GM21529 (cell line): Measurements from ENCODE around the gene GGTLC2.
A peak's percentile ranks its signal among the peaks of the same experiment; 100 is the strongest.

ENCODE experiments used
- ATAC-seq: cut with Tn5 transposase; IDR thresholded peaks from one replicate; pipeline ENCODE4 v1.9.1; 2021; ENCODE audit not compliant: unreplicated experiment

Gene GGTLC2

GRCh38 chr22:22667966-22668880, 23.8 kb downstream of the GGTLC2 start:
- ATAC-seq, result no peak

- no peak for ATAC-seq
Measured at GRCh38 chr22:22669093-22669492, 24.7 kb downstream of the GGTLC2 start.

- no peak for ATAC-seq
Measured at GRCh38 chr22:22670076-22670795, 25.8 kb downstream of the GGTLC2 start.

GRCh38 chr22:22671506-22671905, 27.1 kb downstream of the GGTLC2 start:
- ATAC-seq, result no peak

- ATAC-seq, result no peak
Measured at GRCh38 chr22:22673099-22673498, 28.7 kb downstream of the GGTLC2 start.

- ATAC-seq, result no peak
Measured at GRCh38 chr22:22673628-22674027, 29.2 kb downstream of the GGTLC2 start.

- no peak for ATAC-seq
Measured at GRCh38 chr22:22674467-22674866, 30.1 kb downstream of the GGTLC2 start.

- no peak for ATAC-seq
Measured at GRCh38 chr22:22678970-22679369, 34.6 kb downstream of the GGTLC2 start.

GRCh38 chr22:22680396-22680795, 36.0 kb downstream of the GGTLC2 start:
- ATAC-seq, result no peak

- ATAC-seq, result no peak
Measured at GRCh38 chr22:22681221-22681739, 36.9 kb downstream of the GGTLC2 start.

- ATAC-seq, result no peak
Measured at GRCh38 chr22:22682196-22682595, 37.8 kb downstream of the GGTLC2 start.

GRCh38 chr22:22682807-22683667, 38.6 kb downstream of the GGTLC2 start:
- ATAC-seq, result no peak

- no peak for ATAC-seq
Measured at GRCh38 chr22:22683668-22684361, 39.4 kb downstream of the GGTLC2 start.

GRCh38 chr22:22684580-22685561, 40.5 kb downstream of the GGTLC2 start:
- ATAC-seq, result no peak

GRCh38 chr22:22685586-22685985, 41.2 kb downstream of the GGTLC2 start:
- no peak for ATAC-seq

- peak; percentile 70 for ATAC-seq
Measured at GRCh38 chr22:22686202-22687115, 42.0 kb downstream of the GGTLC2 start.

- ATAC-seq, result no peak
Measured at GRCh38 chr22:22687638-22688500, 43.5 kb downstream of the GGTLC2 start.
